IMR-90 (cell line): ENCODE data around the gene TGFBR2. TPM values are rescaled to one million over a fixed set of nuclear protein-coding genes. Genes with fewer than 3 reads are reported as not detected.

Source experiments
- ATAC-seq: fragments of 200-7000 bp; cut with Tn5 transposase; 2 replicates; pipeline ENCODE4 v1.9.1; 2020; ENCODE audit warnings: low read depth, mild to moderate bottlenecking, moderate library complexity
- BruUV-seq: library from RNA; stranded (reverse); fragments of 400-500 nt; replicated peaks from 2 replicates; lab custom pipeline; 2021; lab: Mats Ljungman, UMichigan
- CTCF ChIA-PET: fragments of 300-600 bp; formaldehyde crosslinking; extraction: SDS; loops from one replicate; lab custom pipeline; 2021; ENCODE audit warnings: antibody characterized with exemption; lab: Yijun Ruan, JAX
- POLR2A ChIA-PET: fragments of 300-600 bp; sonication (Branson Sonifier 250); formaldehyde crosslinking; loops from one replicate; lab custom pipeline; 2022; ENCODE audit warnings: antibody characterized with exemption; ENCODE audit not compliant: unreplicated experiment; lab: Charles Lee
- DNase-seq: peaks from one replicate; pipeline ENCODE4 v3.0.0; 2013
- H2AFZ ChIP-seq: replicated peaks from 2 replicates; pipeline ENCODE3; 2013; ENCODE audit warnings: low read length, mild to moderate bottlenecking; ENCODE audit not compliant: poor library complexity
- H2AK5ac ChIP-seq: 2 replicates; pipeline ENCODE4 v1.6.1; 2013; ENCODE audit warnings: low read depth, low read length, inconsistent platforms
- H2AK9ac ChIP-seq: replicated peaks from 2 replicates; pipeline ENCODE3; 2013; ENCODE audit warnings: mild to moderate bottlenecking, low read depth, low read length, moderate library complexity; ENCODE audit not compliant: poor library complexity
- H2BK120ac ChIP-seq: 2 replicates; pipeline ENCODE4 v1.6.1; 2013; ENCODE audit warnings: low read depth, low read length, inconsistent platforms
- H2BK15ac ChIP-seq: 3 replicates; pipeline ENCODE4 v1.6.1; 2013; ENCODE audit warnings: low read depth, low read length, inconsistent platforms
- H2BK20ac ChIP-seq: 2 replicates; pipeline ENCODE4 v1.6.1; 2013; ENCODE audit warnings: low read depth, mild to moderate bottlenecking, inconsistent platforms, low read length, moderate library complexity
- H2BK5ac ChIP-seq: 2 replicates; pipeline ENCODE4 v1.6.1; 2013; ENCODE audit warnings: mild to moderate bottlenecking, low read depth, low read length, inconsistent platforms; ENCODE audit not compliant: poor library complexity, severe bottlenecking
- H3K14ac ChIP-seq: replicated peaks from 2 replicates; pipeline ENCODE4 v1.6.1; 2013; ENCODE audit warnings: low read depth, low read length, inconsistent platforms
- H3K18ac ChIP-seq: 2 replicates; pipeline ENCODE4 v1.6.1; 2013; ENCODE audit warnings: low read depth, low read length, control low read depth
- H3K23ac ChIP-seq: 2 replicates; pipeline ENCODE4 v1.6.1; 2013; ENCODE audit warnings: low read depth, low read length, inconsistent platforms
- H3K27ac ChIP-seq: 2 replicates; pipeline ENCODE4 v1.5.1; 2013; ENCODE audit warnings: mild to moderate bottlenecking, control low read depth, low read length; ENCODE audit not compliant: insufficient read depth
- H3K27me3 ChIP-seq: 2 replicates; pipeline ENCODE4 v1.6.1; 2013; ENCODE audit warnings: low read length; ENCODE audit not compliant: control insufficient read depth, insufficient read depth
- H3K36me3 ChIP-seq: 2 replicates; pipeline ENCODE4 v1.6.1; 2013; ENCODE audit warnings: low read length, mixed read lengths; ENCODE audit not compliant: control insufficient read depth, insufficient read depth
- H3K4ac ChIP-seq: 2 replicates; pipeline ENCODE4 v1.6.1; 2013; ENCODE audit warnings: low read depth, low read length, inconsistent platforms
- H3K4me1 ChIP-seq: 2 replicates; pipeline ENCODE4 v1.6.1; 2013; ENCODE audit warnings: low read length, mixed read lengths; ENCODE audit not compliant: control insufficient read depth, insufficient read depth
- H3K4me2 ChIP-seq: 2 replicates; pipeline ENCODE4 v1.6.1; 2013; ENCODE audit warnings: low read depth, mild to moderate bottlenecking, control low read depth, low read length, moderate library complexity
- H3K4me3 ChIP-seq: 2 replicates; pipeline ENCODE4 v1.5.1; 2013; ENCODE audit warnings: low read depth, mild to moderate bottlenecking, control low read depth, low read length, moderate library complexity; ENCODE audit not compliant: insufficient read depth
- H3K56ac ChIP-seq: 2 replicates; pipeline ENCODE4 v1.6.1; 2013; ENCODE audit warnings: low read length, inconsistent platforms; ENCODE audit not compliant: insufficient read depth; ENCODE audit errors: extremely low read depth
- H3K79me1 ChIP-seq, 2 experiments: 2 replicates each; pipeline ENCODE4 v1.6.1; 2013; ENCODE audit warnings: low read length in 2 of 2, inconsistent platforms in 1 of 2, low read depth in 1 of 2
- H3K9ac ChIP-seq: 2 replicates; pipeline ENCODE4 v1.6.1; 2013; ENCODE audit warnings: low read depth, low read length, control low read depth
- H3K9me1 ChIP-seq: 2 replicates; pipeline ENCODE4 v1.6.1; 2013; ENCODE audit warnings: low read length, inconsistent platforms; ENCODE audit not compliant: insufficient read depth
- H3K9me3 ChIP-seq: 2 replicates; pipeline ENCODE4 v1.6.1; 2013; ENCODE audit warnings: low read length; ENCODE audit not compliant: control insufficient read depth, insufficient read depth
- H4K20me1 ChIP-seq: 2 replicates; pipeline ENCODE4 v1.6.1; 2013; ENCODE audit warnings: low read length, inconsistent platforms; ENCODE audit not compliant: insufficient read depth
- H4K5ac ChIP-seq: 2 replicates; pipeline ENCODE4 v1.6.1; 2013; ENCODE audit warnings: mild to moderate bottlenecking, low read depth, low read length, control low read depth
- H4K8ac ChIP-seq, 2 experiments: 2 replicates each; pipeline ENCODE4 v1.6.1; 2013; ENCODE audit warnings: low read depth in 2 of 2, low read length in 2 of 2, control low read depth in 1 of 2, inconsistent platforms in 1 of 2
- H4K91ac ChIP-seq: 2 replicates; pipeline ENCODE4 v1.6.1; 2013; ENCODE audit warnings: low read depth, low read length, inconsistent platforms; ENCODE audit not compliant: insufficient read depth
- BHLHE40 ChIP-seq: fragments of 150-350 bp; IDR thresholded peaks from 2 replicates; pipeline ENCODE4 v1.6.1; 2016; ENCODE audit warnings: mild to moderate bottlenecking, low read depth, low read length
- CEBPB ChIP-seq: IDR thresholded peaks from 2 replicates; pipeline ENCODE4 v1.6.1; 2012; ENCODE audit warnings: low read depth, low read length, improper control_type of control experiment
- FOS ChIP-seq: fragments of 150-350 bp; IDR thresholded peaks from 2 replicates; pipeline ENCODE4 v1.6.1; 2016; ENCODE audit warnings: low read depth, low read length
- NFE2L2 ChIP-seq: fragments of 150-350 bp; IDR thresholded peaks from 2 replicates; pipeline ENCODE4 v1.6.1; 2016; ENCODE audit warnings: low read depth, mild to moderate bottlenecking, low read length
- RAD21 ChIP-seq: IDR thresholded peaks from 2 replicates; pipeline ENCODE4 v1.6.1; 2012; ENCODE audit warnings: low read length, improper control_type of control experiment
- RCOR1 ChIP-seq: IDR thresholded peaks from 2 replicates; pipeline ENCODE4 v1.6.1; 2012; ENCODE audit warnings: mild to moderate bottlenecking, low read length, improper control_type of control experiment; ENCODE audit not compliant: insufficient replicate concordance
- RFX5 ChIP-seq: IDR thresholded peaks from 2 replicates; pipeline ENCODE4 v1.8.0; 2012; ENCODE audit warnings: low read depth, mild to moderate bottlenecking, low read length, moderate library complexity
- SMC3 ChIP-seq: fragments of 150-350 bp; IDR thresholded peaks from 2 replicates; pipeline ENCODE4 v1.6.1; 2016; ENCODE audit warnings: low read depth, mild to moderate bottlenecking, antibody characterized with exemption, low read length, moderate library complexity
- WGBS, 2 experiments: methylation state at CpG; one replicate each; pipeline versions ENCODE4 v1.1.5 to v1.1.7; 2013; ENCODE audit warnings: missing lambda C conversion rate in 2 of 2; ENCODE audit not compliant: insufficient read length in 1 of 2; ENCODE audit errors: extremely low coverage in 2 of 2; 5-methylcytosine and 5-hydroxymethylcytosine counted together
- dilution Hi-C: fragments of 300-500 bp; cut with HindIII; formaldehyde crosslinking; loops from one replicate; pipeline ENCODE4 v1.14.3; 2018; ENCODE audit warnings: low sequenced_read_pairs; ENCODE audit not compliant: unreplicated experiment
- in situ Hi-C: fragments of 300-500 bp; cut with MboI; formaldehyde crosslinking; loops from 3 replicates; pipeline ENCODE4 v1.14.3; 2019; ENCODE audit warnings: low sequenced_read_pairs, inconsistent platforms, mixed read lengths
- intact Hi-C: fragments of 100-400 bp; cut with micrococcal nuclease; formaldehyde crosslinking; loops from 2 replicates; pipeline ENCODE4 v1.10.0; 2022
- polyA plus RNA-seq, 3 experiments: library from polyadenylated mRNA; depleted of rRNA; stranded (reverse); fragments of >200 nt; gene quantifications; 2 replicates each; pipeline ENCODE4 v1.2.3, GENCODE V29; 2012; ENCODE audit warnings: low replicate concordance in 1 of 3
- total RNA-seq: library from RNA; depleted of rRNA; stranded (reverse); fragments of >200 nt; gene quantifications from 2 replicates; pipeline ENCODE4 v1.2.3, GENCODE V29; 2012
- TF ChIP-seq, protein P1 (sequence below): conservative IDR thresholded peaks from 2 replicates; pipeline ENCODE4 v1.5.1; 2012; ENCODE audit warnings: mild to moderate bottlenecking, low read depth, low read length, improper control_type of control experiment
- TF ChIP-seq, protein P2 (sequence below): fragments of 150-350 bp; IDR thresholded peaks from 2 replicates; pipeline ENCODE4 v1.6.1; 2017; ENCODE audit warnings: mild to moderate bottlenecking, antibody characterized with exemption, low read length, low read depth
- TF ChIP-seq, protein P3 (sequence below): fragments of 150-350 bp; IDR thresholded peaks from 2 replicates; pipeline ENCODE4 v1.6.1; 2016; ENCODE audit warnings: low read depth, mild to moderate bottlenecking, low read length, moderate library complexity, borderline replicate concordance

The TGFBR2 gene
- total and polyA plus RNA-seq, 2 of the 4 experiments (the other 2 are of a cell fraction), result 63.7 to 87.5 TPM

DNA sequence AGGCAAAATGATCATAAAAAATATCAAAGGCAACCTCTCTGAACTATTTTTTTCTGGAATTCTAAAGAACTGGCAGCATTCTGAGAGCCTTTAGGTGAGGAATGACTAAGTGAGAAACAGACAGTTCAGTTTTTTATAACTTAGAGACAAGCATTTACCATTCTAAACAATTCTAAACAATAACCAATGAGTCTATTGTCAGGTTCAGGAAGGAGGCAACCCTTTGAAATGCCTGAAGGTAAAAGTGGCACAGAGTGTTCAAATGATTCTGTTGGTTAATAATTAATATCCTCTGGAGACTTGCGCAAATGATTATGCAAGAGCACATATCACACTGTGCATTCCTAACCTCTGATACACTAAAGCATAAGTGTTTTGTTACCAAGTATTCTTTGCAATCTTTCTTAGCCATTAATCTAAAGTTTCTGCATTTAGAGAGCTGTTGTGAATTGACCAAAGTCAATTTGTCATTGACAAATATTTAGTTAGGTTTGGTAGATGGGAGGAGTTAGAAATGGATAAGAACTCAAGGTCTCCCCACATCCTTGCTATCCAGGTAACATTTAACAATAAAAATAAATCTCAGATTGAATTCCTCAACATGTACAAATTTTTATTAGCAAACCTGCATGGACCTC lies 9.2 kb upstream of the TGFBR2 start:
- no peaks in the 10 kb centered on the region for H3K79me1 ChIP-seq
- dilution Hi-C loops (no loop called here), in situ Hi-C loops (no loop called here), intact Hi-C loops (no loop called here)
- peak overlapping the region; percentile 37 for H2BK5ac ChIP-seq
- H3K23ac ChIP-seq, result no peak overlapping the region
- H4K8ac ChIP-seq, result no peak overlapping the region; a peak in 1 of 4 replicates
- TF ChIP-seq, protein P1, sequence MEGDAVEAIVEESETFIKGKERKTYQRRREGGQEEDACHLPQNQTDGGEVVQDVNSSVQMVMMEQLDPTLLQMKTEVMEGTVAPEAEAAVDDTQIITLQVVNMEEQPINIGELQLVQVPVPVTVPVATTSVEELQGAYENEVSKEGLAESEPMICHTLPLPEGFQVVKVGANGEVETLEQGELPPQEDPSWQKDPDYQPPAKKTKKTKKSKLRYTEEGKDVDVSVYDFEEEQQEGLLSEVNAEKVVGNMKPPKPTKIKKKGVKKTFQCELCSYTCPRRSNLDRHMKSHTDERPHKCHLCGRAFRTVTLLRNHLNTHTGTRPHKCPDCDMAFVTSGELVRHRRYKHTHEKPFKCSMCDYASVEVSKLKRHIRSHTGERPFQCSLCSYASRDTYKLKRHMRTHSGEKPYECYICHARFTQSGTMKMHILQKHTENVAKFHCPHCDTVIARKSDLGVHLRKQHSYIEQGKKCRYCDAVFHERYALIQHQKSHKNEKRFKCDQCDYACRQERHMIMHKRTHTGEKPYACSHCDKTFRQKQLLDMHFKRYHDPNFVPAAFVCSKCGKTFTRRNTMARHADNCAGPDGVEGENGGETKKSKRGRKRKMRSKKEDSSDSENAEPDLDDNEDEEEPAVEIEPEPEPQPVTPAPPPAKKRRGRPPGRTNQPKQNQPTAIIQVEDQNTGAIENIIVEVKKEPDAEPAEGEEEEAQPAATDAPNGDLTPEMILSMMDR, result no peak
- TF ChIP-seq CEBPB (peak; percentile 98), SMC3 (no peak), BHLHE40 (peak; percentile 13; the same call in 1 of the 2 replicates), NFE2L2 (no peak), RCOR1 (no peak), FOS (peak; percentile 62; the same call in 1 of the 2 replicates), RFX5 (no peak), RAD21 (no peak)
- TF ChIP-seq, protein P2, sequence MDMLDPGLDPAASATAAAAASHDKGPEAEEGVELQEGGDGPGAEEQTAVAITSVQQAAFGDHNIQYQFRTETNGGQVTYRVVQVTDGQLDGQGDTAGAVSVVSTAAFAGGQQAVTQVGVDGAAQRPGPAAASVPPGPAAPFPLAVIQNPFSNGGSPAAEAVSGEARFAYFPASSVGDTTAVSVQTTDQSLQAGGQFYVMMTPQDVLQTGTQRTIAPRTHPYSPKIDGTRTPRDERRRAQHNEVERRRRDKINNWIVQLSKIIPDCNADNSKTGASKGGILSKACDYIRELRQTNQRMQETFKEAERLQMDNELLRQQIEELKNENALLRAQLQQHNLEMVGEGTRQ, result no peak
- TF ChIP-seq, protein P3, sequence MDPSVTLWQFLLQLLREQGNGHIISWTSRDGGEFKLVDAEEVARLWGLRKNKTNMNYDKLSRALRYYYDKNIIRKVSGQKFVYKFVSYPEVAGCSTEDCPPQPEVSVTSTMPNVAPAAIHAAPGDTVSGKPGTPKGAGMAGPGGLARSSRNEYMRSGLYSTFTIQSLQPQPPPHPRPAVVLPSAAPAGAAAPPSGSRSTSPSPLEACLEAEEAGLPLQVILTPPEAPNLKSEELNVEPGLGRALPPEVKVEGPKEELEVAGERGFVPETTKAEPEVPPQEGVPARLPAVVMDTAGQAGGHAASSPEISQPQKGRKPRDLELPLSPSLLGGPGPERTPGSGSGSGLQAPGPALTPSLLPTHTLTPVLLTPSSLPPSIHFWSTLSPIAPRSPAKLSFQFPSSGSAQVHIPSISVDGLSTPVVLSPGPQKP, result no peak
- H3K4me3 ChIP-seq, result no peak overlapping the region
- ChIA-PET POLR2A (no interaction called here), CTCF (no interaction called here)
- H3K14ac ChIP-seq, result no peak overlapping the region
- peak; percentile 82 for DNase-seq
- no CpG with 5 or more reads among the region's 1 CpG for WGBS, 2 experiments
- H3K4ac ChIP-seq, result no peak overlapping the region
- H3K27ac ChIP-seq, result peak overlapping the region; percentile 13; the same call in 1 of the 2 replicates
- no peaks in the 10 kb centered on the region for H3K36me3 ChIP-seq
- no peak overlapping the region for H4K91ac ChIP-seq
- no peak overlapping the region for H3K56ac ChIP-seq
- ATAC-seq, result peak; percentile 66
- H3K9me3 ChIP-seq, result no peaks in the 10 kb centered on the region
- no peak overlapping the region for H2AFZ ChIP-seq
- H2BK15ac ChIP-seq, result no peak overlapping the region
- H2AK5ac ChIP-seq, result no peak overlapping the region
- no peak overlapping the region for H2AK9ac ChIP-seq
- H3K27me3 ChIP-seq, result no peaks in the 10 kb centered on the region
- no peaks in the 10 kb centered on the region for H3K9me1 ChIP-seq
- H3K9ac ChIP-seq, result no peak overlapping the region
- no peaks in the 10 kb centered on the region for H4K20me1 ChIP-seq
- no peak overlapping the region for H2BK20ac ChIP-seq
- H3K4me1 ChIP-seq, result peaks cover 8% of the 10 kb centered on the region
- peak overlapping the region; percentile 48 for H3K4me2 ChIP-seq
- no peak overlapping the region; the same call in 1 of the 2 replicates for H2BK120ac ChIP-seq
- BruUV-seq, result no TSS peak
- peak overlapping the region; percentile 85 for H3K18ac ChIP-seq
- peak overlapping the region; percentile 51; the same call in 1 of the 2 replicates for H4K5ac ChIP-seq
